HG03135 (cell line): ENCODE measurements around the gene SERPINA6.
"Not testable (repeated sequence)": the region's sequence is repeated elsewhere in the genome, so short reads cannot be mapped to it uniquely, and the experiment has no call there.

Experiments used
- ATAC-seq: cut with Tn5 transposase; IDR thresholded peaks from one replicate; pipeline ENCODE4 v1.9.1; 2021; ENCODE audit warnings: mild to moderate bottlenecking, moderate library complexity; ENCODE audit not compliant: unreplicated experiment

SERPINA6 gene

DNA sequence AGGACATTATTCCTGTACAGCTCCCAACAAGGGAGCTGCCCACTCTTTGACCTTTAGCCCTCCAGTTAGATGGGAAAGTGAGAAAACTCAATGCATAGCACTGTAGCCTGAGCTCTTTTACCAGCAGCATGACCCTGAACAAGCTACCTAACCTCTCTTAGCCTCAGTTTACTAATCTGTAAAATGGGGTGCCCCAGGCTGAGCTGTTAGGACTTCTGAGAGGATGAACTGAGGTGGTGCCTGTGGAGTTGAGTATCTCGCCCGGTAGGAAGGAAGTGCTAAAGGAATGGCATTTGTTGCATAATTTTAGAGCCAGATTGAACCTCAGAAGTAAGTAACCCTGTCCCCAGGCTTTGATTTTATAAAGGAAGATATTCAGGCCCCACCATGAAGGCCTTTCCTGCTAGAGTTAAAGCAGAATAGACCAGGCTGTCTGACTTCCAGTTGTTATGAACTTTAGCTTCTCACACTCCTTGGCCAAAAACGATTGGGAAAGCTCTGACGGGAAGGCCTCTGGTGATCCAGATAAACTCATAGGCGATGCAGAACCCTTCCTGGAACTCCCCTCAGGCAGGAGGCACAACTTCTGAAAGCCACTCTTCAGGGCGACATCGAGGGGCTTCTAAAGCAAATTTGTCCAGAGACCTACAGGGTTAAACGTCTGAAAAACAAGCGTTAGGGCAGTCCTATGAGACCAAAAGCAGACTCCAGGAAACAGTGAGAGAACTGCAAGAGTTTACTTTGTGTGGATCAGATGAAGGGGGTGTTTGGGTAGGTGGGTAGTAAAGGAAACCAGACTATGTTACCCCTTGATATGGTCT lies 27.6 kb downstream of the SERPINA6 start:
- no peak for ATAC-seq

DNA sequence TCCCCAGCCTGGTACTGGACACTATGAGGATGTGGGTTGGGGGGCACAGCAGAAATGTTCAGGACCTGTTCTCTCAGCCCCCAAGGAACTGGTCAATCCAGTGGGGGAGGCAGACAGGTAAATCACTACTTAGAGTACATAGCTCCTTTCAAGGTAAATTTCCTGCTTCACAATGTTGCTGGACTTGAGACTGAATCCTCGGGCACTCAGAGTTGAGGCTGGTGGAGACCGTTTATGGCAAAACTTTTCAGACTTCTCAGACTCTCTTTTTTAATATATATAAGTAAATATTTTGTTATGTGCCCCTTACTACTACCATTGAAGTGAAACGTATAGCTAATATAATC lies 29.6 kb downstream of the SERPINA6 start:
- no peak for ATAC-seq

DNA sequence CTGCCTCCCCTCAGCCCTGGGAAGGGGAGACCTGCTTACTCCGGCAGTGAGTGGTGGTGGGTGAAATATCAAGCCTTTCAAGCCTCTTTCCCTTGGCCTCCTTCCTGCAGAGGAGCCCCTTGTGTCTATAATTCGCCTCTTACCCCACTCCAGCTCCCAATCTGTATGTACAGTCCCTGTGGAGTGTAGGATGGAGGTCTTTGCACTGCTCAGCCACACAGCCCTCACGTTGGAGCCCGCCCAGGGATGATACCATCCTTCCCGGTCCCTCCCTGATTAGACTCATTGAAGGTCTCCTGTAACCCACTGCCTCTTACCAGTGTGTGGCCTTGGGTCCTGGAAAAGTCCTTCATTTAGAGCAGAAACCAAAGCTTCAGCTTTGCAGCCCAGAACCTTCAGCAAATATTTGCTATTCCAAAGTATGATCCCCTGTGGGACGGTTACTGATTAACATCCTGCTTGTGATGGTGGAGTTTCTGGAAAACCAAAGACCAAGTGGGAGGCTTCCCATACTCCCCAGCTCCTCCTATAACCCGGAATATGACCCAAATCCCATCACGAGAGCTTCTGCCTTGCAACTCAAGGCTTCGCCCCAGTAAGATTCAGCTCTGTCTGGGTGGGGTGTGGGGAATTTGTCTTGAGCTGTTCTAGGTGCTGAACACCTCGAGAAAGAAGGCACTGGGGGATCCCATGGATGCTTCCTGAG lies 30.1 kb downstream of the SERPINA6 start, which contains the start of gene SERPINA10:
TSS of gene SERPINA10 (minus strand) at position 397 of the 706 bp plus-strand sequence. CDS start 2,675 bp downstream, outside the sequence.
- ATAC-seq: no peak

DNA sequence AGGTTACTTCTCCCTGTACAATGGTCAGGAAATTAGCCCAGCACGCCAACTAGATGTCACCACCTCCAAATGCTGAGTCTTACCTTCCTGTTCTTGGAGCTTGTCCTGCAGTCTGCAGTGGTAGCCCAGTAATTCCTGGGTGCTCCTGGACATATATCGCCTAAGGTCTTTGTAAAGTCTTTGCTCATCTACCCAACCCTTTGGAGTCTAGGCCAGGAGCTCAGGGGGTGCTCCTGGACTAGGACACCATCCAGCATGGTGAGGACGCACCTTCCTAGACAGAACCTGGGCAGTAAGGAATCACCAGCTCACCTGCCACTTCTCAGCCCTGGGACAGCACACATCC lies 30.6 kb downstream of the SERPINA6 start:
- ATAC-seq: no peak

- no peak for ATAC-seq
Measured at GRCh38 chr14:94291906-94292525, 31.1 kb downstream of the SERPINA6 start.

- no peak for ATAC-seq
Measured at GRCh38 chr14:94291159-94291905, 31.8 kb downstream of the SERPINA6 start.

DNA sequence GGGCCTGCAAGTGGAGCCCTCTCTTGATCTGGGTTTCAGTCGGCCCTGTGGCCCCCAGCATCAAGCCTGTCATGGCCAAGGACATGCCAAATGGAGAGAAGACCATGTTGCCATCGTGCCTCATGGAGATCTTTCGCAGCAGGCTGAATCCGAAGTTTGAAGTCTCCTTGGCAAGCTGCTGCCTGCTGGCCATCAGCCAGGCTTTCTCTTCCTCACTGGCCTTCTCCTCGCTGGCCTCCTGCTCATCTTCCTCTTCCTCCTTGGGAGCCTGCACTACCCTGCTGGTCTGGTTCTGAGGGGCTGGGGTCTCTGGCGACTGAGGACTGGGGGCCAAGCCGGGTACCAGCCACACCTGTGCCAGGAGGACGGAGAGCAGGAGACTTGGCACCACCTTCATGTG lies 32.9 kb downstream of the SERPINA6 start:
- ATAC-seq: no peak

- no peak for ATAC-seq
Measured at GRCh38 chr14:94288610-94289465, 34.3 kb downstream of the SERPINA6 start.

DNA sequence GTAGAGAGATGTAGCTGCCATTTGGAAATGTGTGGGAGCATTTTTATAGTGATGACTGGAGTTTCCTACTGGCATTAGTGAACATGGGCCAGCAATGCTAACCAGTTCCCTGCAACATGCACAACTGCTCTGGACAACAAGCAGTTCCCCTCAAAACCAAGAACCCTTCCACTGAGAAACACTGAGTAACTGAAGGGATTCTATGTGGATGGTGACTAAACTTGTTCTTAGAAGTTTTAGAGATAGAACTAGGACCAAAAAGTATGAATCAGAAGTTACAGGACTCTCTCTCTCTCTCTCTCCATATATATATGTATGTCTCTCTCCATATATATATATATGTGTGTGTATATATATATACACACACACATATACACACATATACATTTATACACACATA lies 38.0 kb downstream of the SERPINA6 start:
- no peak for ATAC-seq

GRCh38 chr14:94284221-94284620 lies 38.9 kb downstream of the SERPINA6 start:
- no peak for ATAC-seq

- ATAC-seq: no peak
Measured at GRCh38 chr14:94282991-94283723, 40.0 kb downstream of the SERPINA6 start.

DNA sequence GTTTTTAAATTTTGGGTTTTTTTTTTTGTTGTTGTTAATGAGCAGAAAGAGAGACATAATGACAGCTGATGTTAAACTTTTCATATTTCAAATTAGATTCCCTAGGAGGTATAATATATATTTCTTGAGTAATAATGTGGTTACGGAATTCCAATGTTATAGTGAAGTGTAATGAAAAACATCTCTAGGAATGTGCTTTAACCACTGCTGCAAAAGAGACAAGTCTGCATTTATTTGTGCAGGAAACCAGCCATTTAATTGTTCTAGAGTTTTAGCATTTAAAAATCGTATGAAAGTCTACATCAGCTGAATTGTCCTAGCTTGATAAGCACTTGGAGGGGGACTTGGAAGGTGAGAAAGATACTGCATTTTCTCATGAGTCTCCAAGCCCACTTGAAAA lies 44.4 kb downstream of the SERPINA6 start:
- ATAC-seq: no peak

DNA sequence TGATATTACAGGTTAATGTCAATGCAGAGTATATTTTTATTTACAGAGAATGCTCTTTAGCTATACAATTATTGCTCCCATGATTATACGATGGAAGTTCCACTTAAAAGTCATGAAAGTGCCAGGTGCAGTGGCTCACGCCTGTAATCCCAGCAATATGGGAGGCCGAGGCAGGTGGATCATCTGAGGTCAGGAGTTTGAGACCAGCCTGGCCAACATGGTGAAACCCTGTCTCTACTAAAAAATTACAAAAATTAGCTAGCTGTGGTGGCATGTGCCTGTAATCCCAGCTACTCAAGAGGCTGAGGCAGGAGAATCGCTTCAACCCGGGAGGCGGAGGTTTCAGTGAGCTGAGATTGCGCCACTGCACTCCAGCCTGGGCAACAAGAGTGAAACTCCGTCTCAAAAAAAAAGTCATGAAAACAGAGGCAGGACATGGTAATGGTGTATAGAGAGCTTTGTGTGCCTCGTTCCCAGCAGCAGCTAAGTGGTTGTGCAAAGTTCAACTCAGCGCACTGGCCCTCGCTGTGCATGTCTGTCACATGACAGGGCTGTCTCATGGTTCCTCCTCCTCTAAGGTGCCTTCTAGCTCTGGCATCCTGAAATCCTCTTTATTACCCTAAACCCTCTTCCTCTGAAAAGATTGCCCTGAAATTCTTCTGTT lies 46.1 kb downstream of the SERPINA6 start:
- not testable (repeated sequence) for ATAC-seq

GRCh38 chr14:94269156-94269555 lies 54.0 kb downstream of the SERPINA6 start:
- no peak for ATAC-seq

GRCh38 chr14:94268582-94268981 lies 54.6 kb downstream of the SERPINA6 start:
- ATAC-seq: not testable (repeated sequence)

DNA sequence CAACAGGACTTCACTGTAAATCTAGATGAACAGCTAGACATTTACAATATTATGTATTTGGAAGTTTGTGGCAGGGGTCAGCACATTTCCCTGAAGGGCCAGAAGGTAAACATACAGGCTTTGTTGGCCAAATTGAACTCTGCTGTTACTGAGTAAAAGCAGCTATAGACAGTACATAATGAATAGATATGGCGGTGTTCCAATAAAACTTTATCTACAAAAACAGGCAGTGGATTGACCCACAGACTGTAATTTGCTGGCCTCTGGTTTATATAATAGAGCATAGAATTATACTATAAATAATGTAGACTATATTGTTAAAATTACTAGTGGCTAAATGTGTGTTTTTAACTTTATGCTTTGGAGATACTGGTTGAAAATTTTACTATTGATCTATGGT lies 55.8 kb downstream of the SERPINA6 start:
- no peak for ATAC-seq

DNA sequence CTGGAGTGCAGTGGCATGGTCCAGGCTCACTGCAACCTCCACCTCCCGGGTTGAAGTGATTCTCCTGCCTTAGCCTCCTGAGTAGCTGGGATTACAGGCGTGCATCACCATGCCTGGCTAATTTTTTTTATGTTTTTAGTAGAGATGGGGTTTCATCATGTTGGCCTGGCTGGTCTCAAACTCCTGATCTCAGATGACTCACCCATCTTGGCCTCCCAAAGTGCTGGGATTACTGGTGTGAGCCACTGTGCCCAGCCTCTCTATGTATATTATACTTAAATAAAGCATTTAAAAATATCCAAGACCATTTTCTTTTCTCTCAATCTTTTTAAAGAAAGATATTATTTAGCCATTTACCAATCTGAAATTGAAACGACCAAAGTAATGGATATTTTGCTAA lies 58.9 kb downstream of the SERPINA6 start:
- ATAC-seq: not testable (repeated sequence)
